KMS-11 (cell line): Measurements from ENCODE around the gene HCFC2.

Source experiments
- H2AFZ ChIP-seq: fragments of 200-600 bp; sonication (generic); 2 replicates; pipeline ENCODE4 v1.6.1; 2016; ENCODE audit warnings: antibody characterized with exemption, mixed run types, low read depth
- H3K27ac ChIP-seq: fragments of 200-600 bp; sonication (generic); 2 replicates; pipeline ENCODE4 v1.6.1; 2016; ENCODE audit warnings: mild to moderate bottlenecking, mixed run types
- H3K27me3 ChIP-seq: fragments of 200-600 bp; sonication (generic); 2 replicates; pipeline ENCODE4 v1.6.1; 2017; ENCODE audit warnings: mild to moderate bottlenecking, low read depth, mixed run types, moderate library complexity; ENCODE audit not compliant: insufficient read depth
- H3K36me3 ChIP-seq: fragments of 200-600 bp; sonication (generic); 2 replicates; pipeline ENCODE4 v1.6.1; 2017; ENCODE audit warnings: mild to moderate bottlenecking, mixed run types; ENCODE audit not compliant: insufficient read depth
- H3K4me1 ChIP-seq: fragments of 200-600 bp; sonication (generic); 2 replicates; pipeline ENCODE4 v1.6.1; 2016; ENCODE audit warnings: mild to moderate bottlenecking, low read depth, mixed run types; ENCODE audit not compliant: poor library complexity, severe bottlenecking
- H3K4me2 ChIP-seq: fragments of 200-600 bp; sonication (generic); 2 replicates; pipeline ENCODE4 v1.7.0; 2016; ENCODE audit warnings: mild to moderate bottlenecking, mixed run types
- H3K4me3 ChIP-seq: fragments of 200-600 bp; sonication (generic); IDR thresholded peaks from 2 replicates; pipeline ENCODE4 v1.6.1; 2017; ENCODE audit warnings: low read depth, low read length, mixed read lengths; ENCODE audit not compliant: insufficient read depth
- H3K79me2 ChIP-seq: fragments of 200-600 bp; sonication (generic); 2 replicates; pipeline ENCODE4 v1.6.1; 2016; ENCODE audit warnings: low read depth, mixed run types; ENCODE audit not compliant: insufficient read depth
- H3K9ac ChIP-seq: fragments of 200-600 bp; sonication (generic); 2 replicates; pipeline ENCODE4 v1.6.1; 2016; ENCODE audit warnings: mild to moderate bottlenecking, mixed run types
- H4K20me1 ChIP-seq: fragments of 200-600 bp; sonication (generic); 2 replicates; pipeline ENCODE4 v1.6.1; 2016; ENCODE audit warnings: mild to moderate bottlenecking, mixed run types; ENCODE audit not compliant: insufficient read depth
- CTCF ChIP-seq: fragments of 200-600 bp; sonication (generic); conservative IDR thresholded peaks from 2 replicates; pipeline ENCODE4 v1.6.1; 2017; ENCODE audit warnings: low read depth, mild to moderate bottlenecking, antibody characterized with exemption, low read length, moderate library complexity, mixed read lengths

Gene HCFC2

DNA sequence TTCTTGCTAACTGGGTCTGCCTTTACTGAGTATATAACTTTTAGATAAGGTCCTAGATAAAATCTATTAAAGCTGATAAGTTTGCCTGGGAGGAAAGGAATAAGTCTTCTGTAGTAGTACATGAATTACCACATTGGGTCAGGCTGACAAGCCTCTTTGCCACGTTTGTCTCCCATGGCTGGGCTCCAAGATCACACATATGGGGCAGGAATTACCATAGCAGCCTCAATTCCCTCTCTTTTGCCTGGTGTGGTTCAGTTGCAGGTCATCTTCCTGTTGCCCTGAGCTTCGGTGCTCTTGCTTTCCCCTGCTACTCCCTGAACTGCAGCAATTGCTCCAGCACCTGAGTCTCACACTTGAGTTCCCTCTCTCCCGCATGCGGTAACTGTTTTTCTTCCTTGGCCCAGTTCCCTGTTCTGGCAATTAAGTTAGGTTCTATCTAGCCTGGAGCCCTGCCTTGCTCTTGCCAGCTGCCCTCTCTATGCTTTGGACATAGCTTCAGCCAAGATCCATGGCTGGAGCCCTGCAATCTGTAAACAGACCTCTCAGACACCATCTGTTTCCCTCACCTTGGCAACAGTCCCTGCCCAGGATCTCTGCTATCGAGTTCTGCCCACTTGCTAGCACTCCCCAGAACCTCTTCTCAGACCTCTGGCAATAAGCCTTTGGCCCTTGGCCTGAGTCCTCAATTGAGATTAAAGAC, 8.5 kb upstream of the HCFC2 start:
- H3K36me3 ChIP-seq = no peaks in the 10 kb centered on the region
- H3K9ac ChIP-seq = no peak overlapping the region
- H3K79me2 ChIP-seq = no peaks in the 10 kb centered on the region
- no peak for TF ChIP-seq CTCF
- no peak overlapping the region for H3K4me3 ChIP-seq
- no peak overlapping the region for H3K4me2 ChIP-seq
- no peak overlapping the region for H3K27ac ChIP-seq
- no peaks in the 10 kb centered on the region for H3K27me3 ChIP-seq
- H3K4me1 ChIP-seq = no peaks in the 10 kb centered on the region
- no peaks in the 10 kb centered on the region for H4K20me1 ChIP-seq
- no peak overlapping the region for H2AFZ ChIP-seq

GRCh38 chr12:104056419-104056972, 7.8 kb upstream of the HCFC2 start:
- H3K27ac ChIP-seq = no peak overlapping the region
- no peaks in the 10 kb centered on the region for H3K4me1 ChIP-seq
- no peaks in the 10 kb centered on the region for H3K79me2 ChIP-seq
- no peaks in the 10 kb centered on the region for H4K20me1 ChIP-seq
- no peak overlapping the region for H3K4me3 ChIP-seq
- no peak overlapping the region for H3K9ac ChIP-seq
- no peaks in the 10 kb centered on the region for H3K36me3 ChIP-seq
- no peak for TF ChIP-seq CTCF
- H3K27me3 ChIP-seq = no peaks in the 10 kb centered on the region
- no peak overlapping the region for H2AFZ ChIP-seq
- no peak overlapping the region for H3K4me2 ChIP-seq

DNA sequence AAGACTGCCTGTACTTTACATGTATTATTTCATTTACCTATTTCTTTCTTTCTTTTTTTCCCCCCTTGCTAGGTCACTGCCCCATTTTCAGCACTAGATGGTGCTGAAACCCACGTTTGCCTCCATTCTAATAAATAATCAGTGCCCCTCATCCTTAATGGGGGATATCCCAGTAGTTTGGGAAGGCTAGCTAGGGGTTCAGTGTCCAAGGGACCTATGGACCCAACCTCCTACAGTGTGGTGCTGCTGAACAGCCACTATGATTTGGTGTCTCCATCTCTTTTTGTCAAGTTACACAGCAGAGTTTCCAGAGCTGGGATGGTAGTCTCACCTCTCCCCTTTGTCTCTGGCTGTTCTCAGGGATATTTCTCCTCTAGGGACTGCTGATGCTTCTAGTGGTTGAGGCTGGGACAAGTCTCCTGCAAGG, 6.5 kb upstream of the HCFC2 start:
- no peak overlapping the region for H3K4me3 ChIP-seq
- H4K20me1 ChIP-seq = no peaks in the 10 kb centered on the region
- no peaks in the 10 kb centered on the region for H3K4me1 ChIP-seq
- H3K36me3 ChIP-seq = no peaks in the 10 kb centered on the region
- no peaks in the 10 kb centered on the region for H3K27me3 ChIP-seq
- no peak overlapping the region for H2AFZ ChIP-seq
- H3K4me2 ChIP-seq = no peak overlapping the region
- H3K79me2 ChIP-seq = no peaks in the 10 kb centered on the region
- no peak overlapping the region for H3K9ac ChIP-seq
- TF ChIP-seq CTCF = peak; percentile 80
- no peak overlapping the region for H3K27ac ChIP-seq

GRCh38 chr12:104058802-104059201, 5.5 kb upstream of the HCFC2 start:
- H3K79me2 ChIP-seq = no peaks in the 10 kb centered on the region
- TF ChIP-seq CTCF = no peak
- H3K27ac ChIP-seq = no peak overlapping the region
- no peak overlapping the region for H3K9ac ChIP-seq
- no peaks in the 10 kb centered on the region for H3K4me1 ChIP-seq
- H3K4me2 ChIP-seq = no peak overlapping the region
- H4K20me1 ChIP-seq = no peaks in the 10 kb centered on the region
- no peaks in the 10 kb centered on the region for H3K27me3 ChIP-seq
- no peak overlapping the region for H2AFZ ChIP-seq
- H3K4me3 ChIP-seq = no peak overlapping the region
- no peaks in the 10 kb centered on the region for H3K36me3 ChIP-seq
